HG02678 (cell line): Measurements from ENCODE around the gene SOD3.

ENCODE experiments used
- ATAC-seq: cut with Tn5 transposase; IDR thresholded peaks from one replicate; pipeline ENCODE4 v1.9.1; 2021; ENCODE audit warnings: mild to moderate bottlenecking, moderate library complexity; ENCODE audit not compliant: unreplicated experiment

Gene SOD3, protein sequence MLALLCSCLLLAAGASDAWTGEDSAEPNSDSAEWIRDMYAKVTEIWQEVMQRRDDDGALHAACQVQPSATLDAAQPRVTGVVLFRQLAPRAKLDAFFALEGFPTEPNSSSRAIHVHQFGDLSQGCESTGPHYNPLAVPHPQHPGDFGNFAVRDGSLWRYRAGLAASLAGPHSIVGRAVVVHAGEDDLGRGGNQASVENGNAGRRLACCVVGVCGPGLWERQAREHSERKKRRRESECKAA

DNA sequence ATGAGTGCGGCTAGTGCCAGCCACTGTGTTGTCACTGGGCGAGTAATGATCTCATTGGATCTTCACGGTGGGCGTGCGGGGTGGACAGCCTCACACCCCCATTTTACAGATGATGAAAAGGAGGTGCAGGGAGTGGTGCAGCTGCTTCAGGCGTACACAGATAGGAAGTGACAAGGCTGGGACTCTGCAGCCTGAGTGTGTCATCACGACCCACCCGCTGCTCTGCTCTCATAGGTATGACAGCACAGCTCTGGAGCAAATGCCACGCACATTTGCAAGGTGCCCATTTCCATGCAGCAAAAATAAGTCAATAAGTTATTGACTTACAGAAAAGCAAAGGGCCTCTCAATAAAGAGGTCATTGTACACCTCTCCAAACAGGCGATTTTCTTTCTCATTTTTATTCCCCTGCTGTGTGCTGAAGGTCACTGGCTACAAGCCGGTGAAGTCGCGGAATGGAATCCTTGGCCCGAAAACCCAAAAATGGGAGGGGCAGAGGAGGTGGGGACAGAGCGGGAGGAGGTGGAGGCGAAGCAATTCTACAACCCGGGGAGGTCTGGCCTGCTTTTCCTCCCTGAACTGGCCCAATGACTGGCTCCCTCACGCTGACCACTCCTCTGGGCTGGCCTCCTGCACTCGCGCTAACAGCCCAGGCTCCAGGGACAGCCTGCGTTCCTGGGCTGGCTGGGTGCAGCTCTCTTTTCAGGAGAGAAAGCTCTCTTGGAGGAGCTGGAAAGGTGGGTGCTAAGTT is at the start of gene SOD3:
Gene SOD3, plus strand, starts transcription at position 658 of the 750 bp plus-strand sequence. CDS start 3,949 bp downstream, outside the sequence.
- ATAC-seq: no peak

DNA sequence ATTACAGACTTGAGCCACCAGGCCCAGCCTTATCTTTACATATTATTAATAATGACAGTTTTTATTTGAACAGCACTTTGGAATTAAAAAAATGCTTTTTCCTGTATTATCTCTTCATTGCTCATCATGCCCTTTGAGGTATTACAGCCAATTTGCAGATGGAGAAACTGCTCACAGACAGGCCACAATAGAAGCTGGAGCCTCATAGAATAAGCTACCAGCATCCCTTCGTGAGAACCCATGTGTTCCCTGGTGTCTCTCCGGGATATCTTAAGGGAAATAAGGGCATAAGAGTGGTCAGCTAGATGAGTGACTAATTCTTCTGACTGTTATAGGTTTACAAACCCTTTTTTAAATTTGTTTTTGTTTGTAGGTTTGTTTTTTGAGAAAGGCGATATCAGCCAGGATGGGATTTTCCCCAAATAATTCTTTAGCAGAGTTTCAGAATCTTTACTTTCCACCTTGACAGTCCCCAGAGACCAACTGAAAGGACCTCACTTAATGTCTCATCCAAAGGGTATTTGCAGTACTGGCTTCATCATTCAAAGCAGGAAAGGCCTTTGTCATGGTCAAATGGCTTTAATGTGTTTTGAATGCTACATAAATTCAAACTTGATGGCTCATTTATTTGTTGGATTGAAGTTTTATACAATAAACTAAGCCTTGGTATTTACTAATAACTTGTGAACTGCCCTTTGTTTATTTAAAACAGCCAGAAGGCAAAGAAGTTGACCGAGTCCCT is 48.0 kb upstream of the SOD3 start:
- ATAC-seq: no peak

DNA sequence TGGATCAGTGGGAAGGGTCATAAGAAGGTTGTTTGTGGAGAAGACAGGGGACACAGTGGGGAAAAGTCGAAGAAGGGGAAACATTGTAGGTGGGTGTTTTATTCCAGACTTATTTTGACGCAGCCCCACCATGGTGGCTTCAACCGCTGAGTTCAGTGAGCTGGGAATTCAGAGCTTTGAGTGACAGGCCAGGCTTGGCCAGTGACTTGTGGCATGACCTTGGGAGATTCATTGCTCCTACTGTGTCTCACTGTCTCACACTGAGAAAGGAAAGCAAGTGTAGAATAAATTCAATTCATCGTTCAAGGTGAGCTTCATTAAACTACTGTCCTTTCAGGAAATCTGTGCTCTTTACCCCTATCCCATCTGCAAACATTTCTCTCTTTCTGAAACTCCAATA is 47.4 kb upstream of the SOD3 start:
- no peak for ATAC-seq

DNA sequence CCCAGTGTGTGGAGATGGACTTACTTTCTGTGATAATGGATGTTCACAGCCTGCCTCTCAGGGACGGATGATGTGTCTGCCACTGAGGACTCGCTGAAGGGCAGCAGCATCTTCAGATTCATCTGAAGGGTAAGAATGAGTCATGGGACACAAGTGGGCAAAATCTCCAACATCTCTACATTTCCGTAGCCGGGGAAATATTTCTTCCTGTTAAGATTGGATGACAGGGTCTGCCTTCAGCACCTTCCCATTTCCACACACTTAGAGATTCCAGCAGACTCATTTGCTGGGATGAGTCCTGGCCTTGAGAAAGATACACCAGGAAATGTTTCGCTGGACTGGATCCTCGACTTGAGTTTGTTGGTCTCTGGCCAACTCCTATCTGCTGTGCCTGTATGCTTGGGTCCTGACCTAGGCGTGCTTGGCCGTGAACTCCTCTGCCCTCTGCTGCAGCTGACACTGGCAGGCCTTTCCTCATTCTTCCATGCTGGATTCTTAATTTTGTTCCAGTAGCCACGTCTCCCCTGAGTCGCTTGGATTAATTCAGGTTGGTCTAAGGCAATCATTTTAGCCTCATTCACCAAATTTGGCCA is 46.5 kb upstream of the SOD3 start:
- no peak for ATAC-seq

DNA sequence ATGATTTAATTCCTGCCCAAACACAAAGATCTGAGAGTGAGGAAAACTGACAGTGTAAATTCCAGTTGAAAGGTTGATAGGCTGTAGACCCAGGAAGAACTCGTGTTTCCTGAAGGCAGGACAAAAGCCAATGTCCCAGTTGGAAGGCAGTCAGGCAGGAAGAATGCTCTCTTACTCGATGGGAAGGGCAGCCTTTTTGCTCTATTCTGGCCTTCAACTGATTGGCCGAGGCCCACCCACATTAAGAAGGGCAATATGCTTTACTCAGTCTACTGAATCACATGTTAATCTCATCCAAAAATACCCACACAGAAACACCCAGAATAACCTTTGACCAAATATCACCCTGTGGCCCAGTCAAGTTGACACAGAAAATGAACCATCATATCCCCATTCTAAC is 45.3 kb upstream of the SOD3 start:
- no peak for ATAC-seq

DNA sequence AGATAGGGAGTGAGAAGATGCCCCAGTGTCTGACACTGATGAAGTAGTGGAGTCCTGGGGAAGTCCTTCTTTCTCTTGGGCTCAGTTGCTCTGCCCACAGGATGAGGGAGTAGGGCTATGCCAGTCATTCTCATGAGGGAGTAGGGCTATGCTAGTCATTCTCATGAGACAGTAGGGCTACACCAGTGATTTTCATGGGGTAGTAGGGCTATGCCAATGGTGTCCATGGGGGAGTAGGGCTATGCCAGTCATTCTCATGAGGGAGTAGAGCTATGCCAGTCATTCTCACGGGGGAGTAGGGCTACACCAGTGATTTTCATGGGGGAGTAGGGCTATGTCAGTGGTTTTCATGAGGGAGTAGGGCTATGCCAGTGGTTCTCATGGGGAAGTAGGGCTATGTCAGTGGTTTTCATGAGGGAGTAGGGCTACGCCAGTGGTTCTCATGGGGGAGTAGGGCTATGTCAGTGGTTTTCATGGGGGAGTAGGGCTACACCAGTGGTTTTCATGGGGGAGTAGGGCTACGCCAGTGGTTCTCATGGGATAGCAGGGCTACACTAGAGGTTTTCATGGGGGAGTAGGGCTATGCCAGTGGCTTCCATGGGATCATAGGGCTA is 43.3 kb upstream of the SOD3 start:
- ATAC-seq: no peak

DNA sequence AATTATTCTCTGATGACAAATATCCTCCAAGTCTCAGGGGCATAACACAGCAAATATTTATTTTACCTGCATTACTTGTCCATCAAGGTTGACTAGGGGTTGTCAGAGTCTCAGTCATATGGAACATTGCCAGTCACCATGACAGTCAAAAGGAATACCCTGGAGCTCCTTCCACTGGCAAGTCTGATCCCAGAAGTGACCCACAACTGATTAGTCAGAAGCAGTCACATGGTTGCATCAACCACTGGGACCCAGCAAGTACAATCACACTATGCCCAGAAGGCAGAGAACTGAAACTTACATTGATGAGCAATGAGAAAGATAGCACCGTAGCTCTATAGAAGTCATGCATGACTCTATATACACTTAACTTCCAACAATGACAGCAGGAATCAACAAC is 41.9 kb upstream of the SOD3 start:
- ATAC-seq: no peak

DNA sequence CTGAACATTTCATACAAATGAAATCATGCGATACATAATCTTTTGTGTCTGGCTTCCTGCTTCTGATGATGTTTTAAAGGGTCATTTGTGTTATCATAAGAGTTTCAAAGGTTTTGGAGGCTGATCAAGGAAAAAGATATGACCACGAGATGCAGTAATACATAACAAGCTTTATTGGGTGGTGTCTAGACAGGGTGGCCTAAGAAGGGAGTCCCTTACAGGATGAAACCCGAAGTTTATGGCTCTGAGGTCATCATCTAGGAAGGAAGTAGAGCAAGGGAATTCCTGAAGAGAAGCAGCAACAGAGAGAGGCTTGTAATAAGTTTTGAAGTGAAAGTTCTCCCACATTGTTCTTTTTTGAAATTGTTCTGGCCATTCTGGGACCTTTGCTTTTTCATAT is 40.8 kb upstream of the SOD3 start:
- ATAC-seq: no peak

DNA sequence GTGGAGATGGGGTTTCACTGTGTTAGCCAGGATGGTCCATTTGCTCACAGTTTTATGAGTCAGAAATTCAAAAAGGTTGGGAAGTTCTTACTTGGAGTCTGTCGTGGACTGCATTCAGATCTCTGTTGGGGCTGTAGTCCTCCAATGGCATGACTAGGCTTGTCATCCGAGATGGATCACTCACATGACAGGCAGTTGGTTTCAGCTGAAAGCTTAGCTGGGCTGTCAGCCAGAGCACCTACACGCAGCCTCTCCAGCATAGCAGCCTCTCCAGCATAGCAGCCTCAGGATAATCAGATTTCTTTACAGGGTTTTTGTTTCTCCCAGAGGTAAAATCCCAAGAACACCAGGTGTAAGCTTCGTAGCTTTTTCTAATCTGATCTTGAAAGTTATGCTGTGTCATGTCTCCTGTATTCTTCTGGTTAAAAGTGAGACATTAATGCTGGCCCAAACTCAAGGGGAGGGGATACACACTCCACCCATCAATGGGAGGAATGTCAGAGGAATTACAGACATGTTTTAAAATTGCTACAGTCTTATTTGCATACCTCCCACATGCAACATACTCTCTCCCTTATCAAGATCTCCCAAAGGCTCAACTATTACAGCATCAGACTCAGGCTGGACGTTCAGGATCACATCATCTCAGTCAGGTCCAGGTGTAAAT is 31.6 kb upstream of the SOD3 start:
- ATAC-seq: no peak

DNA sequence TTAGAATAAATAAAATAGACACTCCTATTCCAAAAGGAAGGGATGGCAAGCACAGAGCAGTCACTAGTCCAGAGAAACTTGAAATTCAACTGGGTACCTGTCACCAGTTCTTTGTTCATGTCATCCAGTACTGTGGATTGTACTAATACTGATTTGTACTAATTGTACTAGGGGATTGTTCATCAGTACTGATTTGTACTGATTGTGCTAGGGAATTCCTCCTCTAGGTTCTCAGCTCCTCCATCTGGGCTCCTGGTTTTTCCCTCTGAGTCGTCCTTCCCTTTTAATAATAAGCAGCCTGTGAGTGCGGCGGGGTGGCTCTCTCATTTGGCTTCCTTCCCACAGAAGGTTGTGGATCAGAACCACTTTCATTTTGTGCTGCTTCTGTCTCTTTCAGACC is 31.0 kb upstream of the SOD3 start:
- ATAC-seq: no peak

DNA sequence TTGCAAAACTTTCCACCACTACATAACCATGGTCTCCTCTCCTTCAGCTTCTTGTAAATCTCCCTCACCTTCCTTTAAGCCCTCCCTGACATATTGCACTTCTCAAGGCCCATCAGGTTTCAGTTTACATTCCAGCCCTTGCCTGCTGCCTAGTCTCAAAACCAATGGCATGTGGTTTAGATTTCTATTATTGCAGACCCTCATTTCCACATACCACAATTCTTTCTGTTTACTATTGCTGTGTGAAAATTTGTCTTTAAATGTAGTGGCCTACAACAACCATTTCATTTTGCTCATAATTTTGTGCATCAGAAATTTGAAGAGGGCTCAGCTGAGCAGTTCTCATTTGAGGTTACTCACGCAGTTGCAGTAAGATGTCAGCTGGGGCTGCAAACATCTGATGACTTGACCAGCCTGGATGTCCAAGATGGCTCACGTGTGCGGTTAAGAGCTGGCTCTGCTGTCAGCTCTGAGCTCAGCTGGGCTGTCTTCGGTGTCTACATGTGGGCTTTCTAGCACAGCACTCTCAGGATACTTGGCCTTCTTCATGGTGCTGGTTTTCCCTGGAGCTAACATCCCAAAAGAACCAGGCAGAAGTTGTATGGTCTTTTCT is 29.9 kb upstream of the SOD3 start:
- ATAC-seq: no peak

DNA sequence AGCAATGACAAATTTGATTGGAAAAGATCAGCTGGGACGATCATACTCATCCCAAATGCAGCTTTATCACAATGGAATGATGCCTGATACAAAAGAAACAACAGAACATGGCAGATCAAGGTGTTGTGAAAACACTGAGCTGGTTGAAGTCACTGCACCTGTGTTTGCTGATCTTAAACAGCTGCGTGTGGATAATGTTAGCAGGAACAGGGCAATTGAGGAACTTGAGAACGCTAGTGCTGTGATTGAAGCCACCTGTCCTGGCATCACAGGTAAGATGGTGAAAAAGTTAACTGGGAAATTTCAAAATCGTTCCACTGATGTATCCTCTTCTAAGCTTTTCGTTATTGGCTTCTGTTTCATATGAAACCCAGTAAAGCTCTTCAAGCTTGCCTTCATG is 27.4 kb upstream of the SOD3 start:
- ATAC-seq: no peak

DNA sequence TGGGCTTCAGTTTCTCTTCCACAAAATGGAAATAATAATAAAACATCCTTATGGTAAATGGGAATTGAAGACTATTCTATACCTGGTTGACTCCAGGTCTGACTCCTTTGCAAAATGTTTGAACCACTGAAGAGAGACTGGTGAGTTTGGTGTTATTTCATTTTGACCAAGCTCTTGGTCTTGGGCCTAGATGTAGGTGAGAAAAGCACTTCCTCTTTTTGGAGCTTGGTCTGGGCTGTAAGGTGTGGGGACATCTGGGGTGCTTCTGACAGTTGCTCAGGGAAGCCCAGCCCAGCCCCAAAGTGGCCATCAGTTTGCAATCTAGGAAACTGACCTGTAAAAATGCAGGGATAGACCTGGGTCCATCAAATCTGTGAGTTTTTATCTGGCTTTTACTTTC is 26.8 kb upstream of the SOD3 start:
- peak; percentile 80 for ATAC-seq

DNA sequence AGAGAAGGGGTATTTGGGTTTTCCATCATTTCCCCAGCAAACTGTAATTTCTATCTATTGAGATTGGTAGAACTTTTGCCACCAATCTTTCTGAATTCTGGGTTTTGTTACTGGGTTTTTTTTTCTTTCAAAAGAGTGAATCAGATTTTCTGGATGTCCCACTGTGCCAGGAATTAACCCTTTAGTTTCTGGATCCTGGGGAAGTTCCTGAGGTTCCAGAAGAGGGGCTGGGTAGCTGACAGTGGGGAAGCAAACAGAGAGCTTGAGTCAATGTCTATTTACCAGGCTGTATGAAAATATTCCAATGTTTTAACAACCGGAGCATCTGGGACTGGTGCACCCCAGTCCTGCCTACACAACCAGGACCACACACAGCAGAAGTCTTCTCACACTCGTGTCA is 25.8 kb upstream of the SOD3 start:
- no peak for ATAC-seq

DNA sequence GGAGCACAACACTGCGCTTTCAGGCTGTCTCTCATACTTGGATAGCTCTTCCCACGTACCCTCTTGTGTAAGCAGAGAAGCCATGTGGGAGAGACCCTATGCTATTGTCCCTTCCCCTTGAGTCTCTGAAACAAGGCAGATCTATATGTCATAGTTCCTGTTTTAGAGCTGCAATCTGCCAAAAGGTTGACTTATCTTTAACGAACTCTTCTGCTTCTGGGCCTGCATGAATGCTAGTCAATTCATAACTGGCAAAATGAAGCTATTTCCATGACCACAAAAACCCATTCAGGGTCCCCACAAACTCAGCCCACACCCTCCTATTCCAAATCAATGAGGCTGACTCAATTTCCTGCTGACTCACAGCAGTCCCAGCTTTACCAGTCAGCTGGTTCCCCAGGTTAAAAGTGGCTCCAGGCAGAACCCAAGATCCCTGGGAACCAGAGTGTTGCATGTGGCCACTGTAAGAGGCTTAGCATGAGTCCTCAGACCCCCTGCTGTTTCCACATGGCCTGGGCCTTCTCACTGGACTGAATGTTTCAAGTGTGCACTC is 25.3 kb upstream of the SOD3 start:
- peak; percentile 74 for ATAC-seq

DNA sequence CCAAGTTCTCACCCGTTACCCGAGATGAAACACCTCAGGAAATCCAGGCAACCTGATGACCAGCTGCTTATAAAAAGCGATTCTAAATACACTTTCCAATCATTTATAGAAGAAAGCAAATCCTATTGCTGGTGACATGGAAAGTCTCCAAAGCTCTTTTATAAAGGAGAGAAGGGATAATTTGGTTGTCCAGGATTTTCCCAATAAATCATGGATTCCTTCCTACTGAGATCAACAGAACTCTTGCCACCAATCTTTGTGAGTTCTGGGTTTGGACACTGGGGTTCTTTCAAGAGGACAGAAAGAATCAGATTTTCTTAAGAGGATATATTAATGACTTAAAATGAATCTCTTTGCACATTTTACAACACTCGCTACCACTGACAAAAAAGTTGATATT is 24.7 kb upstream of the SOD3 start:
- ATAC-seq: no peak

DNA sequence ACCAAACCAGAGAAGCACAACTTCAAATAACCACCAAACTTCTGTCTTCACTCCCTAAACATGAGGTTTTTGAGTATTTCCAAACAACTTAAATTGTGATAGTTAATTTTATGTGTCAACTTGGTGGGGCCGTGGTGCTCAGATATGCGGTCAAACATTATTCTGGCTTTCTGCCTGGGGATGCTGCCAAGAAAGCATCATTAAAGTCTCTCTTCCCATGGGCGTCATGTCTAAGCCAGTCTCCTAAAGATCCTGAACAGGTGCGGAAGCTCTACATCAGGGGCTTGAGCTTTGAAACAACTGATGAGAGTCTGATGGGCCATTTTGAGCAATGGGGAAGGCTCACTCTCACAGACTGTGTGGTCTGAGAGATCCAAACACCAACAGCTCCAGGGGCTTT is 24.1 kb upstream of the SOD3 start:
- ATAC-seq: no peak

DNA sequence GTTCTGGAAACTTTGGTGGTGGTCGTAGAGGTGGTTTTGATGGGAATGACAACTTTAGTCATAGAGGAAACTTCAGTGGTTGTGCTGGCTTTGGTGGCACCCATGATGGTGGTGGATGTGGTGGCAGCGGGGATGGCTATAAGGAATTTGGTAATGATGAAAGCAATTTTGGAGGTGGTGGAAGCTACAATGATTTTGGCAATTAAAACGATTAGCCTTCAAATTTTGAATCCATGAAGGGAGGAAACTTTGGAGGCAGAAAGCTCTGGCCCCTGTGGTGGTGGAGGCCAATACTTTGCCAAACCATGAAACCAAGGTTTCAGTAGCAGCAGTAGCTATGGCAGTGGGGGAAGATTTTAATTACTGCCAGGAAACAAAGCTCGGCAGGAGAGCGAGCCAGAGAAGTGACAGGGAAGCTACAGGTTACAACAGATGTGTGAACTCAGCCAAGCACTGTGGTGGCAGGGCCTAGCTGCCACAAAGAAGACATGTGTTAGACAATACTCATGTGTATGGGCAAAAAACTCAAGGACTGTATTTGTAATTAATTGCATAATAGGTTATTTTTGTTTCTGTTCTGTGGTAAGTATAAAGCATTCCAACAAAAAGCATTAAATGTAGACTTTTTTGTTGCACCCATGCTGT is 23.2 kb upstream of the SOD3 start:
- no peak for ATAC-seq

DNA sequence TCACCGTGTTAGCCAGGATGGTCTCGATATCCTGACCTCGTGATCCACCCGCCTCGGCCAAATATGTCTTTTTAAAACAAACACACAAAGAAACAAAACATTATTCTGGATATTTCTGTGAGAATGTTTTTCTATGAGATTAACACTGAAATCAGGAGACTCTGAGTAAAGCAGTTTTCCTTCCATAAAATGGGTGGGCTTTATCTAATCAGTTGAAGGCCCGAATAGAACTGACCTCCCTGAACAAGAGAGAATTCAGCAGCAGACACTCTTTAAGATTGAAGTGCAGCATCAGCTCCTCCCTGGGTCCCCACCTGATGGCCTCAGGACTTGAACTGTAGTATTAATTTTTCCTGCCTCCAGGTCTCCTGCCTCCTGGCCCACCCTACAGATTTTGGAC is 22.4 kb upstream of the SOD3 start:
- ATAC-seq: no peak
